Measurements from ENCODE around the gene FUZ.
"Not testable (repeated sequence)": the region's sequence is repeated elsewhere in the genome, so short reads cannot be mapped to it uniquely, and the experiment has no call there.

Gene FUZ

GRCh38 chr19:49820125-49820524 lies 7.0 kb upstream of the FUZ start:
- H3K27ac ChIP-seq: no peak overlapping the region
- no peak for DNase-seq
- in situ Hi-C loops (cut with HindIII; ENCODE audit: low pct_ligation_motif_present, low sequenced_read_pairs): no loop called here
- H3K27me3 ChIP-seq (replicated peaks): no peaks in the 10 kb centered on the region
- H3K4me3 ChIP-seq (ENCODE audit: low read depth, low read length): no peak overlapping the region
- peaks cover 17% of the 10 kb centered on the region for H3K36me3 ChIP-seq (replicated peaks)
- TF ChIP-seq CTCF (IDR thresholded peaks at IDR 0.05; ENCODE audit: low read depth, low read length, missing control alignments): no peak

- peak overlapping the region; percentile 96 for H3K4me3 ChIP-seq (ENCODE audit: low read depth, low read length)
- in situ Hi-C loops (cut with HindIII; ENCODE audit: low pct_ligation_motif_present, low sequenced_read_pairs): not testable (repeated sequence)
Observed at GRCh38 chr19:49819452-49820115, 6.5 kb upstream of the FUZ start.

GRCh38 chr19:49818649-49819370 lies 5.7 kb upstream of the FUZ start:
- DNase-seq: no peak
- H3K4me3 ChIP-seq (ENCODE audit: low read depth, low read length): peak overlapping the region; percentile 96
- H3K27ac ChIP-seq: peak overlapping the region; percentile 98
- in situ Hi-C loops (cut with HindIII; ENCODE audit: low pct_ligation_motif_present, low sequenced_read_pairs): no loop called here
- no peaks in the 10 kb centered on the region for H3K27me3 ChIP-seq (replicated peaks)
- no peak for TF ChIP-seq CTCF (IDR thresholded peaks at IDR 0.05; ENCODE audit: low read depth, low read length, missing control alignments)
- H3K36me3 ChIP-seq (replicated peaks): peaks cover 13% of the 10 kb centered on the region

More at GRCh38 chr19:49819452-49820115, 6.5 kb upstream of the FUZ start:
- peaks cover 17% of the 10 kb centered on the region for H3K36me3 ChIP-seq (replicated peaks)
- DNase-seq; H3K27me3 ChIP-seq (replicated peaks); H3K27ac ChIP-seq: not testable (repeated sequence)

- DNase-seq: peak; percentile 60
- Histone ChIP-seq H3K27ac (peak within 1 kb of the TSS; percentile 98), H3K4me3 (ENCODE audit: low read depth, low read length) (peak within 1 kb of the TSS; percentile 96), H3K27me3 (replicated peaks) (no peaks in the 10 kb centered on the region), H3K36me3 (replicated peaks) (peaks cover 8% of the 10 kb centered on the region)
- TF ChIP-seq CTCF (IDR thresholded peaks at IDR 0.05; ENCODE audit: low read depth, low read length, missing control alignments): no peak
- in situ Hi-C loops (cut with HindIII; ENCODE audit: low pct_ligation_motif_present, low sequenced_read_pairs): no loop called here
Observed at GRCh38 chr19:49817964-49818648, 5.0 kb upstream of the FUZ start, which contains the start of gene MED25. MED25 (plus strand) TSS chr19:49818289; CDS start chr19:49818342, 53 bp downstream.

GRCh38 chr19:49816590-49816989 lies 3.5 kb upstream of the FUZ start:
- Histone ChIP-seq H3K36me3 (replicated peaks) (peaks cover 4% of the 10 kb centered on the region), H3K4me3 (ENCODE audit: low read depth, low read length) (no peak overlapping the region), H3K27ac (peak overlapping the region; percentile 98), H3K27me3 (replicated peaks) (no peaks in the 10 kb centered on the region)
- DNase-seq: no peak
- in situ Hi-C loops (cut with HindIII; ENCODE audit: low pct_ligation_motif_present, low sequenced_read_pairs): no loop called here
- TF ChIP-seq CTCF (IDR thresholded peaks at IDR 0.05; ENCODE audit: low read depth, low read length, missing control alignments): no peak

- Histone ChIP-seq H3K27me3 (replicated peaks) (no peaks in the 10 kb centered on the region), H3K27ac (peak overlapping the region; percentile 94), H3K4me3 (ENCODE audit: low read depth, low read length) (peak overlapping the region; percentile 88), H3K36me3 (replicated peaks) (no peaks in the 10 kb centered on the region)
- in situ Hi-C loops (cut with HindIII; ENCODE audit: low pct_ligation_motif_present, low sequenced_read_pairs): no loop called here
- TF ChIP-seq CTCF (IDR thresholded peaks at IDR 0.05; ENCODE audit: low read depth, low read length, missing control alignments): no peak
- DNase-seq: no peak
Observed at GRCh38 chr19:49814010-49814409, 918 bp upstream of the FUZ start.
